Activated CD4-positive, alpha-beta T cell treated with anti-CD3 and anti-CD28 coated beads, Interleukin-2, Interleukin-4, amounts not matched to agents 100 ng/mL and 50 ng/mL, durations not matched to agents 16 hours and 8 hours (primary cell): ENCODE results near the gene RAB19.
"Not testable (repeated sequence)": the region's sequence is repeated elsewhere in the genome, so short reads cannot be mapped to it uniquely, and the experiment has no call there.

Experiments used
- DNase-seq: peaks from one replicate; pipeline ENCODE4 v3.0.0-alpha.2; 2020; ENCODE audit warnings: low spot score

Gene RAB19

GRCh38 chr7:140402178-140402835 is 1.6 kb upstream of the RAB19 start:
- peak; percentile 60 for DNase-seq

GRCh38 chr7:140404565-140405065 is 757 bp downstream of the RAB19 start:
- no peak for DNase-seq

- DNase-seq, result no peak
Observed at GRCh38 chr7:140415361-140415760, 11.5 kb downstream of the RAB19 start.

- not testable (repeated sequence) for DNase-seq
Observed at GRCh38 chr7:140415816-140416215, 12.0 kb downstream of the RAB19 start.

GRCh38 chr7:140416560-140416959 is 12.7 kb downstream of the RAB19 start:
- DNase-seq, result no peak

- DNase-seq, result no peak
Observed at GRCh38 chr7:140417456-140418155, 13.7 kb downstream of the RAB19 start.

GRCh38 chr7:140418156-140418472 is 14.3 kb downstream of the RAB19 start:
- not testable (repeated sequence) for DNase-seq

GRCh38 chr7:140418653-140419052 is 14.8 kb downstream of the RAB19 start:
- no peak for DNase-seq

- DNase-seq, result no peak
Observed at GRCh38 chr7:140421521-140421920, 17.7 kb downstream of the RAB19 start.

- DNase-seq, result no peak
Observed at GRCh38 chr7:140423501-140423900, 19.6 kb downstream of the RAB19 start.

- no peak for DNase-seq
Observed at GRCh38 chr7:140425718-140426117, 21.9 kb downstream of the RAB19 start.

GRCh38 chr7:140426130-140426529 is 22.3 kb downstream of the RAB19 start:
- no peak for DNase-seq

GRCh38 chr7:140433396-140433795 is 29.5 kb downstream of the RAB19 start:
- DNase-seq, result no peak

- DNase-seq, result no peak
Observed at GRCh38 chr7:140435252-140435895, 31.5 kb downstream of the RAB19 start.

GRCh38 chr7:140439359-140439758 is 35.5 kb downstream of the RAB19 start:
- no peak for DNase-seq

- no peak for DNase-seq
Observed at GRCh38 chr7:140440593-140440992, 36.7 kb downstream of the RAB19 start.

- no peak for DNase-seq
Observed at GRCh38 chr7:140441519-140441918, 37.7 kb downstream of the RAB19 start.

- no peak for DNase-seq
Observed at GRCh38 chr7:140446467-140446866, 42.6 kb downstream of the RAB19 start.

- DNase-seq, result no peak
Observed at GRCh38 chr7:140447841-140448240, 44.0 kb downstream of the RAB19 start.

GRCh38 chr7:140448781-140449480 is 45.1 kb downstream of the RAB19 start:
- DNase-seq, result no peak

- DNase-seq, result no peak
Observed at GRCh38 chr7:140451716-140452115, 47.9 kb downstream of the RAB19 start.

GRCh38 chr7:140453273-140453672 is 49.4 kb downstream of the RAB19 start:
- no peak for DNase-seq
